Hippocampal formation (tissue), 2 donors: ENCODE results near the gene COL4A1.

Source experiments
- DNase-seq, 2 donors: peaks; one replicate each; lab custom pipeline; 2025; lab: John Stamatoyannopoulos, UW

Gene COL4A1

GRCh38 chr13:110306960-110307766, at the start of gene COL4A1, which contains the start of gene COL4A2:
Gene COL4A1, minus strand, starts transcription at chr13:110307157. Its CDS starts 130 bp downstream, at chr13:110307027.
Gene COL4A2, plus strand, starts transcription at chr13:110307284. Its CDS starts 620 bp downstream, at chr13:110307904.
- DNase-seq = no peak

GRCh38 chr13:110356362-110356761, 49.4 kb upstream of the COL4A1 start:
- DNase-seq = no peak

GRCh38 chr13:110354715-110355473, 47.9 kb upstream of the COL4A1 start:
- no peak for DNase-seq

GRCh38 chr13:110354123-110354627, 47.2 kb upstream of the COL4A1 start:
- no peak for DNase-seq

DNA sequence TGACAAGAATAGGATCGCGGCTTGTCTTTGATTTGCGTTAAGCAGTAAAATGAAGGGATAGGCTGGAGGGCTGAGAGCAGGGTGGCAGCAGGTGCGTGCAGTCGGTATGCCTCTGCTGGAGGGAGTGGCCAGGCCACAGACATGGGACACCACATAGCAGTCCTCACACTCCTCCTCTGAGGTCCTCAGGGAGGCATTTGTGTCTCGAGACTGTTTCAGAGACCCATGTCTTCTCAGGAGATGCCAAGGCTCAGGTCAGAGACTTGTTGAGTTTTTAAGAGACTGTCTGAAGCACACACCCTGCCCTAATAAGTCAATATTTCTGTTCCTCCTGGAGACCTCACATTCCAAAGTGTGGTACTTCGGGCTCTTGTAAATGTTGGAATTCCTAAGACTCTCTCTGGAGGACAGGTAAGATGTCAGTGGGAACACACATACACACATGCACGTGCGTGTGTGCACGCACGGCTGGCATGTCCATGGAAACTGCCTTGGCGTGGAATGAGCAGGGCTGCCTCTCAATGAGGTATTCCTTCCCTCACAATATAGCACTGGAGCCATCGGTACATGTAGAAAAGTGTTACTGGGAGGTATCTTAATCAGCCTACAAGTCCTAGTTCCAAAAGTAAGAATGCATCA, 46.5 kb upstream of the COL4A1 start:
- no peak for DNase-seq

DNA sequence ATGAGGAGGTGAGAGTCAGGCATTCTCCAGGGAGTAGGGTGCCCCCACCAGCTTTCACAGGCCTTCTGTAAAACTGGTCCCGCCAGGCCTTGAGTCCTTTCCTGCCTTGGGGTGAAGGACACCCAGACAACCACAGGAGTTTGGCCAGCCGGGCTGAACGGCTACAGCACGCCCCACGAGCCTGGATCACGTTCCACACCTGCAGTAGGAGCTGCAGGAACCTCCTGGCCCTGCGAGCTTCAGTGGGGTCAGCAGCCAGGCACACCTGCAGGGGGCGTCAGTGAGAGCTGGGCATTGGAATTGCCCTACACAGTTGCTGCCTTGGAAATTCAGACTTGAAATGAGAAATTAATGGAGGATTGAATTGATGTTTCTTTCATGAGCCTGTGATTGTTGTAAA, 45.8 kb upstream of the COL4A1 start:
- DNase-seq = no peak

- no peak for DNase-seq
Measured at GRCh38 chr13:110351636-110352420, 44.9 kb upstream of the COL4A1 start.

- no peak for DNase-seq
Measured at GRCh38 chr13:110350509-110350908, 43.6 kb upstream of the COL4A1 start.

DNA sequence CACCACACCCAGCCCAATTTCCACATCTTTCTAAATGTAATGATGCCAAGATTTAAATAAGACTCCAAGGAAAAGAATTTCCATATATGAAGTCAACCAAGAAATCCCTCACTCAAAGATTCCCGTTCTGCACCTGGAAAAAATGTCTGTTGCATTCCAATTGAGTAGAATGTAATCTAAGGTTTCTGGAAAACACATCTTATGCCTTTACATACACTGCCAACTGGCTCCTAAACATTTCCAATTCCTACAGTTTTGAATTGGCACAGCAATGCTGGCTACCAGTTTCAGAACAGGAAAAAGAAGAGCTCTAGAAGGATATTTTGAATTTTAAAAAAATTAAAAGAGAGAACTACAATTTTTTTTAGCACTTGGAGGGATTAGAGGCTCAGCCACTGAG, 43.1 kb upstream of the COL4A1 start:
- no peak for DNase-seq

DNA sequence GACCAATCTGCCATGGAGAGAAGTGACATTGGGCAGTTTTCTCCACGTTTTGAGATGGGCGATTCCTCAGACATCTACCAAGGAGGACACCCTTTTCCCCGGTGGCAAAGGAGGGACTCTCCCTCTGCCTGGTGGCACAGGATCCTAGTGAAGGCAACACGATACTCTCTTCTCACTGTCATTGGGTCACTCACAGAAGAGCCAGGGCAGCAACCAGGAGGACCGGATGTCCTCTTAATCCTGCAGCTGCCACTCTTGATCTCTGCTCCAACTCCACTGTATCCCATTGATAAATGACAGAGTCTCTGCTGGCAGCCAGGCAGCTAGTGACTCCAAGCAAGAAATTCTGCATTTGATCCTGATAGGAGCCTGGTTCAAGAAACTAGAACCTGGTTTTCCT, 42.3 kb upstream of the COL4A1 start:
- no peak for DNase-seq

DNA sequence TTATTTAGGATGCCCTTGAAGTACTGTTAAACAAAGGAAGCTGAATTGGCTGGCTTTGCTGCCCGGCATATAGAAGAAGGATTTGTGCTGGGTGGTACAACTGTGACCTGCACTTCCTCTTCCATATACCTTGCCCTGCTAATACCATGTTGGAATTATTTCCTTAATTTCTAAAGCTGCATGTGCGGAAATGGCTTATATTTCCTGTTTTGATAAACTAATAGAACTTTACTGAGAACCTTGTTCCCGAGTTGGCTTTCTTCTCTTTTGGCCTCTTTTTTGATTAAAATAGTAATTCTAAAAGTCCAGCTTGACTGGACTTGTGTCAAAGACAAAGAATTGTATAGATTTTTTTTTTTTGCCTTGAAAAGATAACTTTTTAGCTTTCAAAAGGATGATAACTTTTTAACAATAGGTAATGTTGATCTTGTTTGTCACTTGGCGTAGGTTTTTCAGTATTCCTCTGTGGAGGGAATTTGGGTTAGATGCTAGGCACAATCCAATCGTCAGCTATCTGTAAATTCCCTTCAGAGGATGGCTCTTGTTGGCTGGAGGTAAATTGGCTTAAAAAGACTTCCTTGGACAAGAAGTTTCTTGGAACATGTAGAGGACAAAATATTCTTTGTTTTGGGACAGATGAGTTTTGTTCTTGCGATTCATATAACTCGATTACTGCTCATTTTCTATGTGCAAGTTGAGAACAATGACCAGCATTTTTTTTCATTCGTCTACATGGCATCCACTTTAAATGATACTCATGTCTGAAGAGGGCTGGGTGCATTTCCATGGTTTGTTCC, 41.5 kb upstream of the COL4A1 start:
- no peak for DNase-seq

DNA sequence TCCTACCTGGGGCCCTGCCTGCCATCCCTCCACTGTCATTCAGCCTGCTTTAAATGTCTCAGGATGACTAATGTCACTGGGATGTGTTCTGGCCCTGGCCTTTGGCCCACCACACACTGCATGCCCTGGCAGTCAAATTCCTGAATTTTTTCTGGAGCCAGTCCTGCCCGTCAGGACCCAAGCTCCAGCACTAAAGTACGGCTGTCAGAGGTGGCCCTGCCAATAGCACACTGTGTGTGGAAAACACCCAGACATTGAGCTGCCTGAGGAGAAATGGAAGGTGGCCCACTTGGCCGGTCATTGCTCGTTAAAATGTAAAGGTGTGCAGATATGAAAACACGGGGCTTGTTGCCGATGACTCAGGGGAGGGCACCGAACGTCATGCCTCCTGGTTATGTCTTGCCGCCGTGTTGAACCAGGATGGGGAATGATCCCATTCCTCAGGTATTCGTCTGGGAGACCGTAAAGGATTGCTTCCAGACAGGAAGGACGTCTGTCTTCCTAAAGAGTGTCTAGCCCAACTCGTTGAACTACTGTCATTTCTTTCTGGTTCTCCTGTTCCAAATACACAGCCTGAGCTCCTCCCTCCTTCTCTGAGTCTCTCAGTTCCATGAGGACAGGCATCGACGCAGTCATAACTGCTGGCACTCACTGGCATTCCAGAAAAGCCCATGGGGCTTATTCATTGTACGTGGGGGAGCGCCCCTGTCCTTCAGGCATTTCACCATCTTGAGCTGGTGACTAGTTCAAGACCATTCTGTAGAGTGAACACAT, 40.8 kb upstream of the COL4A1 start:
- no peak for DNase-seq

DNA sequence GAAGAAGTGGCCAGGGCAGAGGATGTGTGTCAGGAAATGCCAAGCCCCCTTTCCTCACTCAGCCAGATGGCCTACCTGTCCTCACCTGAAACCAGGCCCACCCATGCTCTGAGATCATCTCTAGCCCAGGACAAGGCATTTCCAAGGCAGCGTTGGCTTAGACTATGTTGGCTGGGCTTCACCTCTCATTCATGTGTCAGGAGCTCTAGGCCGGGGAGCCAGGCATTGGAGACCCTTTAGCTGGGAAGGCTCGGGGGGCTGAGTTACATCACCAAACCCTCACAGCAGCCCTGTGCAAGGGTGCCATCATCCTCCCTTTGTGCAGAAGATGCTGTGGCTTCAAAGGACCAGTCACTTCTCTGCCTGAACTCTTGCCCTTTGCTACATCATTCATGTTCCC, 40.1 kb upstream of the COL4A1 start:
- DNase-seq = no peak

GRCh38 chr13:110346661-110347067, 39.7 kb upstream of the COL4A1 start:
- no peak for DNase-seq

DNA sequence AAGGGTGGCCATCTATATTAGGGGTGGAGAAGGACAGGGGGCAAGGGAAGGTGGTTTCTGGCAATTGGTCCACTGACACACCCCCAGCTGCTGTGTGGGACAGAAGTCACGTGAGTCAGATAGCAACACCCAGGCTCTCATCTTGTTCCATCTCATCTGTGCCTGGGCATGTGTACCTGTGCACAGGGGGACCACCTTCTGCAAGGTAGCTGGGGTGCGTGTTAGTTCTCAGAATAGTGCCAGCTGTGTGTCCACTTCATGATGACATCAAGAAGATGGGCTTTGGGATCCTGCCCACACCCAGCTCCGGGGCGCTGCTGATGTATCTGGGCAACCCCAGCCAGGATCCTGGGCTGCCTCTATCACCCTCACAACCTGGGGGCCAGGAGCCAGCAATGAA, 38.7 kb upstream of the COL4A1 start:
- no peak for DNase-seq

GRCh38 chr13:110345266-110345665, 38.3 kb upstream of the COL4A1 start:
- DNase-seq = no peak

DNA sequence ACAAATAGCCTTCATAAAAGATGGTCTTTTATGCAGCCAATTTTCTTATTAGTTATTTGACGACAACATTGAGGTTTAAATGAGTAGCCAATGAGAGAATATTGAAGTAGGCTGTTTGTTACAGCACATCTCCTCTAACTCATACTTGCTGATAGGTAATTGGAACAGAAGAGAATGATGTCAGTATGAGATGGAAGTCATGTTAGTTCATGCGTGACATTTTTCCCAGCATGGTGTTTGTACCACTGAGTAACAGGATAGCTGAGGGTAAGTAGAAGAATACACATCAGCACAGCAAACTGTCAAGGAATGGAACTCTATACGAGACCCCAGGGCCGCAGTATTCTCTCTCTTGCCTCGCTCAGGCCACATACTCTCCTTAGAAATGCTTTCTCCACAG, 37.4 kb upstream of the COL4A1 start:
- DNase-seq = no peak

- DNase-seq = no peak
Measured at GRCh38 chr13:110343241-110343865, 36.4 kb upstream of the COL4A1 start.

DNA sequence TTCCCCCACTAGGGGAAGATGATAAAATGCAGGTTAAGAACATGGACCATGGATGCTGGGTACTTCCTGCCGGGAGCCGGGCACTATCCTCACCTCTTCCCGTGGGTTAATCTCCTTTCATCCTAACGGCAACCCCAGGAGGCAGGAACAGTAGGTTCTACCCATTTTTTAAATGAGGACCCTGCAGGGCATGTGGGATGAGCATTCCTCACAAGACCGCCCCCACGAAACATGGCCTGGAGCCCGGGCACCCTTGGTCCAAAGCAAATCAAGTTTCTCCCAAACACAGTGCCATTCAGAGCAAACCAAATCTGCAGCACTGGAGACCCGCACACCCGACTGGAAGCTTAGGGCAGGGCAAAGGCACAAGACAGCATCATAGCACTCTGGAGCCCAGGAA, 35.5 kb upstream of the COL4A1 start:
- DNase-seq = no peak
